HEK293 (cell line): Measurements from ENCODE around the gene CDC37.
"Not testable (repeated sequence)": the region's sequence is repeated elsewhere in the genome, so short reads cannot be mapped to it uniquely, and the experiment has no call there.

Source experiments
- CTCF ChIA-PET: fragments of 350-600 bp; formaldehyde crosslinking; extraction: SDS; loops from one replicate; lab custom pipeline; 2021; ENCODE audit warnings: antibody characterized with exemption; lab: Yijun Ruan, JAX
- POLR2A ChIA-PET: fragments of 300-600 bp; formaldehyde crosslinking; extraction: SDS; loops from one replicate; lab custom pipeline; 2020; ENCODE audit warnings: antibody characterized with exemption, inconsistent platforms; lab: Yijun Ruan, JAX
- H3K27ac ChIP-seq: fragments of 200-500 bp; sonication (Bioruptor generic); 2 replicates; pipeline ENCODE4 v1.5.1; 2014; ENCODE audit warnings: low read depth, low read length, control low read depth, inconsistent platforms; ENCODE audit errors: extremely low read depth
- H3K36me3 ChIP-seq, 2 experiments: fragments of 200-500 bp in 1 of 2; sonication (Bioruptor generic) in 1 of 2; 1 replicate in 1 of 2; 2 replicates in 1 of 2; pipeline ENCODE4 v1.5.1; 2014 to 2017; ENCODE audit warnings: inconsistent platforms in 2 of 2, low read length in 2 of 2; ENCODE audit not compliant: control insufficient read depth in 2 of 2, insufficient read depth in 1 of 2
- H3K4me1 ChIP-seq: fragments of 200-500 bp; sonication (Bioruptor generic); 2 replicates; pipeline ENCODE4 v1.5.1; 2014; ENCODE audit warnings: mild to moderate bottlenecking, low read length, inconsistent platforms; ENCODE audit not compliant: control insufficient read depth, insufficient read depth
- H3K4me3 ChIP-seq: 2 replicates; pipeline ENCODE4 v1.5.1; 2011; ENCODE audit warnings: low read depth, mild to moderate bottlenecking, control low read depth, low read length, moderate library complexity
- H3K9me3 ChIP-seq: fragments of 200-500 bp; sonication (Bioruptor generic); 2 replicates; pipeline ENCODE4 v1.5.1; 2014; ENCODE audit warnings: low read depth, low read length, inconsistent platforms; ENCODE audit not compliant: control insufficient read depth, insufficient read depth
- BCL11A ChIP-seq: fragments of 450-650 bp; formaldehyde crosslinking; IDR thresholded peaks from 2 replicates; pipeline ENCODE4 v1.5.1; 2016; ENCODE audit warnings: low read depth, missing biosample characterization, missing genetic modification characterization
- BCL11B ChIP-seq: fragments of 450-650 bp; formaldehyde crosslinking; IDR thresholded peaks from 2 replicates; pipeline ENCODE4 v1.5.1; 2016; ENCODE audit warnings: low read depth, missing biosample characterization, missing genetic modification characterization
- IKZF3 ChIP-seq: fragments of 450-650 bp; IDR thresholded peaks from 2 replicates; pipeline ENCODE4 v1.5.0; 2018; ENCODE audit warnings: missing biosample characterization, mild to moderate bottlenecking, missing genetic modification characterization, moderate library complexity
- MZF1 ChIP-seq: fragments of 450-650 bp; formaldehyde crosslinking; IDR thresholded peaks from 2 replicates; pipeline ENCODE4 v1.5.1; 2017; ENCODE audit warnings: missing biosample characterization, missing genetic modification characterization, borderline replicate concordance
- OSR2 ChIP-seq: fragments of 450-650 bp; formaldehyde crosslinking; IDR thresholded peaks from 2 replicates; pipeline ENCODE4 v1.5.1; 2016; ENCODE audit warnings: missing biosample characterization, missing genetic modification characterization
- OVOL3 ChIP-seq: fragments of 450-650 bp; formaldehyde crosslinking; IDR thresholded peaks from 2 replicates; pipeline ENCODE4 v1.5.1; 2016; ENCODE audit warnings: missing biosample characterization, missing genetic modification characterization
- SCRT1 ChIP-seq: fragments of 450-650 bp; formaldehyde crosslinking; IDR thresholded peaks from 2 replicates; pipeline ENCODE4 v1.5.1; 2016; ENCODE audit warnings: missing biosample characterization, missing genetic modification characterization, borderline replicate concordance
- YY2 ChIP-seq: fragments of 450-650 bp; formaldehyde crosslinking; IDR thresholded peaks from 2 replicates; pipeline ENCODE4 v1.5.1; 2016; ENCODE audit warnings: missing biosample characterization, missing genetic modification characterization
- ZBTB1 ChIP-seq: fragments of 450-650 bp; formaldehyde crosslinking; IDR thresholded peaks from 2 replicates; pipeline ENCODE4 v1.5.1; 2016; ENCODE audit warnings: missing biosample characterization, missing genetic modification characterization
- ZFP3 ChIP-seq: fragments of 450-650 bp; formaldehyde crosslinking; IDR thresholded peaks from 2 replicates; pipeline ENCODE4 v1.5.1; 2016; ENCODE audit warnings: low read depth, missing biosample characterization, missing genetic modification characterization
- ZNF121 ChIP-seq: fragments of 450-650 bp; formaldehyde crosslinking; IDR thresholded peaks from 2 replicates; pipeline ENCODE4 v1.5.1; 2016; ENCODE audit warnings: missing biosample characterization, missing genetic modification characterization
- ZNF175 ChIP-seq: fragments of 450-650 bp; formaldehyde crosslinking; IDR thresholded peaks from 2 replicates; pipeline ENCODE4 v1.5.1; 2016; ENCODE audit warnings: missing biosample characterization, missing genetic modification characterization
- ZNF248 ChIP-seq: fragments of 450-650 bp; formaldehyde crosslinking; IDR thresholded peaks from 2 replicates; pipeline ENCODE4 v1.5.1; 2017; ENCODE audit warnings: missing biosample characterization, missing genetic modification characterization
- ZNF341 ChIP-seq: fragments of 450-650 bp; formaldehyde crosslinking; IDR thresholded peaks from 2 replicates; pipeline ENCODE4; 2016; ENCODE audit warnings: low read depth, missing biosample characterization, missing genetic modification characterization
- ZNF416 ChIP-seq: fragments of 450-650 bp; formaldehyde crosslinking; IDR thresholded peaks from 2 replicates; pipeline ENCODE4 v1.5.1; 2016; ENCODE audit warnings: missing biosample characterization, missing genetic modification characterization
- ZNF544 ChIP-seq: fragments of 450-650 bp; formaldehyde crosslinking; IDR thresholded peaks from 2 replicates; pipeline ENCODE4 v1.5.0; 2017; ENCODE audit warnings: missing biosample characterization, missing genetic modification characterization
- ZNF560 ChIP-seq: fragments of 450-650 bp; formaldehyde crosslinking; IDR thresholded peaks from 2 replicates; pipeline ENCODE4 v1.5.1; 2017; ENCODE audit warnings: missing biosample characterization, missing genetic modification characterization, borderline replicate concordance
- ZNF701 ChIP-seq: fragments of 450-650 bp; formaldehyde crosslinking; IDR thresholded peaks from 2 replicates; pipeline ENCODE4 v1.5.1; 2016; ENCODE audit warnings: missing biosample characterization, missing genetic modification characterization
- ZNF76 ChIP-seq: fragments of 450-650 bp; formaldehyde crosslinking; IDR thresholded peaks from 2 replicates; pipeline ENCODE4; 2016; ENCODE audit warnings: low read depth, missing biosample characterization, missing genetic modification characterization, borderline replicate concordance
- ZNF843 ChIP-seq: fragments of 450-650 bp; formaldehyde crosslinking; IDR thresholded peaks from 2 replicates; pipeline ENCODE4 v1.5.1; 2016; ENCODE audit warnings: missing biosample characterization, missing genetic modification characterization
- ZXDB ChIP-seq: fragments of 450-650 bp; formaldehyde crosslinking; IDR thresholded peaks from 2 replicates; pipeline ENCODE4 v1.5.1; 2016; ENCODE audit warnings: missing biosample characterization, missing genetic modification characterization
- TF ChIP-seq, protein P1 (sequence below): fragments of 450-650 bp; formaldehyde crosslinking; IDR thresholded peaks from 2 replicates; pipeline ENCODE4 v1.5.1; 2016; ENCODE audit warnings: missing biosample characterization, missing genetic modification characterization
- TF ChIP-seq, protein P2 (sequence below): fragments of 450-650 bp; formaldehyde crosslinking; IDR thresholded peaks from 2 replicates; pipeline ENCODE4 v1.5.1; 2016; ENCODE audit warnings: missing biosample characterization, missing genetic modification characterization
- TF ChIP-seq, protein P3 (sequence below): fragments of 450-650 bp; formaldehyde crosslinking; IDR thresholded peaks from 2 replicates; pipeline ENCODE4 v1.5.1; 2016; ENCODE audit warnings: missing biosample characterization, missing genetic modification characterization
- TF ChIP-seq, protein P4 (sequence below): fragments of 450-650 bp; formaldehyde crosslinking; IDR thresholded peaks from 2 replicates; pipeline ENCODE4 v1.5.1; 2016; ENCODE audit warnings: missing biosample characterization, missing genetic modification characterization

Gene CDC37

DNA sequence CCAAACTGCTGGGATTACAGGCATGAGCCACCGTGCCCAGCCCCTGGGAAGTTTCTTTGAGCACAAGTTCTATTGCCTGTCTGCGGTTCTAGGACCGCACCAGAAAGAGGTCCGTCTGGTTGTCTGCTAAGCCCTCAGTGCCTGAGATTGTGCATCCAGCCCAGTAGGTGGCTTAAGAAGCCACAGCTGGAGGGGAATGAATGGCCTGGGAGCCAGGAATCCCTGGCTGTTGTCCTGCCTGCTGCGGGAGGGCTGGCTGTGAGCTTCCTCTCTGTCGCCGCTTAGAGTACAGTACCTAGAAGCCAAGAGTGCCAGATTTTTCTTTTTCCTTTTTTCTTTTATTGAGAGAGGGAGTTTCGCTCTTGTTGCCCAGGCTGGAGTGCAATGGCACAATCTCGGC is 18.8 kb downstream of the CDC37 start (continued):
- TF ChIP-seq SCRT1 (tag by site-specific recombination) = no peak
- TF ChIP-seq ZNF121 (tag by site-specific recombination) = no peak
- TF ChIP-seq BCL11A = no peak
- TF ChIP-seq, protein P1, sequence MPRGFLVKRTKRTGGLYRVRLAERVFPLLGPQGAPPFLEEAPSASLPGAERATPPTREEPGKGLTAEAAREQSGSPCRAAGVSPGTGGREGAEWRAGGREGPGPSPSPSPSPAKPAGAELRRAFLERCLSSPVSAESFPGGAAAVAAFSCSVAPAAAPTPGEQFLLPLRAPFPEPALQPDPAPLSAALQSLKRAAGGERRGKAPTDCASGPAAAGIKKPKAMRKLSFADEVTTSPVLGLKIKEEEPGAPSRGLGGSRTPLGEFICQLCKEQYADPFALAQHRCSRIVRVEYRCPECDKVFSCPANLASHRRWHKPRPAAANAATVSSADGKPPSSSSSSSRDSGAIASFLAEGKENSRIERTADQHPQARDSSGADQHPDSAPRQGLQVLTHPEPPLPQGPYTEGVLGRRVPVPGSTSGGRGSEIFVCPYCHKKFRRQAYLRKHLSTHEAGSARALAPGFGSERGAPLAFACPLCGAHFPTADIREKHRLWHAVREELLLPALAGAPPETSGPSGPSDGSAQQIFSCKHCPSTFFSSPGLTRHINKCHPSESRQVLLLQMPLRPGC (tag by site-specific recombination) = no peak
- TF ChIP-seq BCL11B = no peak
- no peak for TF ChIP-seq ZNF701 (tag by site-specific recombination)

DNA sequence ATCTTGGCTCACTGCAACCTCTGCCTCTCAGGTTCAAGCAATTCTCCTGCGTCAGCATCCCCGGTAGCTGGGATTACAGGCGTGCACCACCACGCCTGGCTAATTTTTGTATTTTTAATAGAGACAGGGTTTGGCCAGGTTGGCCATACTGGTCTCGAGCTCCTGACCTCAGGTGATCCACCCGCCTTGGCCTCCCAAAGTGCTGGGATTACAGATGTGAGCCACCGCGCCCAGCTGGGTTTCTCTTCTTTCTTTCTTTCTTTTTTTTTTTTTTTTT is 20.2 kb downstream of the CDC37 start:
- H3K36me3 ChIP-seq, H3K4me1 ChIP-seq, H3K4me3 ChIP-seq, H3K27ac ChIP-seq, H3K9me3 ChIP-seq, POLR2A ChIA-PET: not testable (repeated sequence)
- TF ChIP-seq, protein P2, sequence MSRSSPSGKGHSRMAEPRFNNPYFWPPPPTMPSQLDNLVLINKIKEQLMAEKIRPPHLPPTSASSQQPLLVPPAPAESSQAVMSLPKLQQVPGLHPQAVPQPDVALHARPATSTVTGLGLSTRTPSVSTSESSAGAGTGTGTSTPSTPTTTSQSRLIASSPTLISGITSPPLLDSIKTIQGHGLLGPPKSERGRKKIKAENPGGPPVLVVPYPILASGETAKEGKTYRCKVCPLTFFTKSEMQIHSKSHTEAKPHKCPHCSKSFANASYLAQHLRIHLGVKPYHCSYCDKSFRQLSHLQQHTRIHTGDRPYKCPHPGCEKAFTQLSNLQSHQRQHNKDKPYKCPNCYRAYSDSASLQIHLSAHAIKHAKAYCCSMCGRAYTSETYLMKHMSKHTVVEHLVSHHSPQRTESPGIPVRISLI (tag by site-specific recombination) = 0 out of 2 replicates have a peak, but pooled peaks have one; percentile 19
- CTCF ChIA-PET = interaction anchor here (0.7 to 3.2 kb wide), 7 partner anchors 8 to 197 kb away, joined by 3 to 23 read pairs (median 4); partner anchors contain the start of genes CDC37 and ICAM1

DNA sequence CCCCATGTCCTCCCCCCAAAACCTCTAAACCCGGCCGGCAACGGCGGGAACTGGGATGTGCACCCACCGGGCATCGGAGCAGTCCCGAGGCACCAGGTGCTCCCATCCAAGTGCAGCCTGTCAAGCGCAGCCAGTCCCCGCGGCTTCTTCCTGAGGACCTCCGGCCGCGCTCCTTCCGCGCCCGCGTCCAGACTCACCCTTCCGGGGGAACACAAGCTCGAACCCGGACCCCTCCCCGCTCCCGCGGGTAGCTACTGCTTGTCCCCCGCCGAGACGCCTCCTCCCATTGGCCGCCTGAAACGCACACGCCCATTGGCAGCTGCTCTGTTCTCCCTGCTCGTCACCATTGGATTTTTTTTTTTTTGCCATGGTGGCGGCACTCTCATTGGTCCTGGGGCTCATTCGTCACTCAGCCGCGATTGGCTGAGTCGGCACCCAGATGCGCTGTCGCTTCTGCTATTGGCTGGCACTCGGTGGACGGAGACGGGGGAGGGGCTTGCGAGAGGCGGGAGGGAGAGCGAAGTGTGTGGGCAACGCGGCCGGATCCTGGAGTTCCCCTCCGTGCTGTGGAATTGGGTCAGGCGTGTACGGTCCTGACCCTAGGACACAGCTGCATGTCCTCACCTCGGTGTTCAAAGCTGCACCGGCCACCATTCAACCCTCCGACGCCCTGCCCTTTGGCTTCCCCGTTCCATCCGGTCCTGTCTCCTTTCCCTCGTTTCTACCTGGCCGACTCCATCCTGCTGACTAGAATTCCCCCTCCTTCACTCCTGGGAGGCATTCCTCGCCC is 22.8 kb downstream of the CDC37 start, which contains the start of gene TYK2:
TYK2 (minus strand) TSS at position 260 of the 790 bp plus-strand sequence. CDS start 2,166 bp downstream, outside the sequence.
- Histone ChIP-seq H3K36me3 (peaks cover 12 to 15% of the 10 kb centered on the region in 2 experiments; a peak in 2 of 3 replicates), H3K27ac (peak within 1 kb of the TSS; percentile 71; the same call in 1 of the 2 replicates), H3K4me3 (peak within 1 kb of the TSS; percentile 93), H3K4me1 (no peaks in the 10 kb centered on the region), H3K9me3 (no peaks in the 10 kb centered on the region)
- ChIA-PET POLR2A (interaction anchor here (0.5 to 2.8 kb wide), 39 partner anchors 8 to 1658 kb away, joined by 3 to 32 read pairs (median 5); partner anchors contain the start of genes CDC37, FDX2, ICAM1 and ICAM5), CTCF (interaction anchor here (0.6 to 3.2 kb wide), 9 partner anchors 9 to 131 kb away, joined by 3 to 23 read pairs (median 4); partner anchors contain the start of genes CDC37 and ICAM1)
- TF ChIP-seq ZNF416 (tag by site-specific recombination) = no peak
- TF ChIP-seq, protein P3, sequence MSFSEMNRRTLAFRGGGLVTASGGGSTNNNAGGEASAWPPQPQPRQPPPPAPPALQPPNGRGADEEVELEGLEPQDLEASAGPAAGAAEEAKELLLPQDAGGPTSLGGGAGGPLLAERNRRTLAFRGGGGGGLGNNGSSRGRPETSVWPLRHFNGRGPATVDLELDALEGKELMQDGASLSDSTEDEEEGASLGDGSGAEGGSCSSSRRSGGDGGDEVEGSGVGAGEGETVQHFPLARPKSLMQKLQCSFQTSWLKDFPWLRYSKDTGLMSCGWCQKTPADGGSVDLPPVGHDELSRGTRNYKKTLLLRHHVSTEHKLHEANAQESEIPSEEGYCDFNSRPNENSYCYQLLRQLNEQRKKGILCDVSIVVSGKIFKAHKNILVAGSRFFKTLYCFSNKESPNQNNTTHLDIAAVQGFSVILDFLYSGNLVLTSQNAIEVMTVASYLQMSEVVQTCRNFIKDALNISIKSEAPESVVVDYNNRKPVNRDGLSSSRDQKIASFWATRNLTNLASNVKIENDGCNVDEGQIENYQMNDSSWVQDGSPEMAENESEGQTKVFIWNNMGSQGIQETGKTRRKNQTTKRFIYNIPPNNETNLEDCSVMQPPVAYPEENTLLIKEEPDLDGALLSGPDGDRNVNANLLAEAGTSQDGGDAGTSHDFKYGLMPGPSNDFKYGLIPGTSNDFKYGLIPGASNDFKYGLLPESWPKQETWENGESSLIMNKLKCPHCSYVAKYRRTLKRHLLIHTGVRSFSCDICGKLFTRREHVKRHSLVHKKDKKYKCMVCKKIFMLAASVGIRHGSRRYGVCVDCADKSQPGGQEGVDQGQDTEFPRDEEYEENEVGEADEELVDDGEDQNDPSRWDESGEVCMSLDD (tag by site-specific recombination) = peak; percentile 84
- TF ChIP-seq ZFP3 (tag by site-specific recombination) = 0 out of 2 replicates have a peak, but pooled peaks have one; percentile 4
- peak; percentile 63 for TF ChIP-seq IKZF3 (tag by site-specific recombination)
- TF ChIP-seq ZNF560 = no peak; the same call in 1 of the 2 replicates
- no peak for TF ChIP-seq YY2
- TF ChIP-seq OVOL3 = peak; percentile 51; the same call in 1 of the 2 replicates
- TF ChIP-seq MZF1 (tag by site-specific recombination) = peak; percentile 5; the same call in 1 of the 2 replicates
- peak; percentile 78 for TF ChIP-seq ZNF341
- no peak for TF ChIP-seq ZNF248
- TF ChIP-seq ZXDB (tag by site-specific recombination) = peak; percentile 39; the same call in 1 of the 2 replicates
- TF ChIP-seq, protein P4, sequence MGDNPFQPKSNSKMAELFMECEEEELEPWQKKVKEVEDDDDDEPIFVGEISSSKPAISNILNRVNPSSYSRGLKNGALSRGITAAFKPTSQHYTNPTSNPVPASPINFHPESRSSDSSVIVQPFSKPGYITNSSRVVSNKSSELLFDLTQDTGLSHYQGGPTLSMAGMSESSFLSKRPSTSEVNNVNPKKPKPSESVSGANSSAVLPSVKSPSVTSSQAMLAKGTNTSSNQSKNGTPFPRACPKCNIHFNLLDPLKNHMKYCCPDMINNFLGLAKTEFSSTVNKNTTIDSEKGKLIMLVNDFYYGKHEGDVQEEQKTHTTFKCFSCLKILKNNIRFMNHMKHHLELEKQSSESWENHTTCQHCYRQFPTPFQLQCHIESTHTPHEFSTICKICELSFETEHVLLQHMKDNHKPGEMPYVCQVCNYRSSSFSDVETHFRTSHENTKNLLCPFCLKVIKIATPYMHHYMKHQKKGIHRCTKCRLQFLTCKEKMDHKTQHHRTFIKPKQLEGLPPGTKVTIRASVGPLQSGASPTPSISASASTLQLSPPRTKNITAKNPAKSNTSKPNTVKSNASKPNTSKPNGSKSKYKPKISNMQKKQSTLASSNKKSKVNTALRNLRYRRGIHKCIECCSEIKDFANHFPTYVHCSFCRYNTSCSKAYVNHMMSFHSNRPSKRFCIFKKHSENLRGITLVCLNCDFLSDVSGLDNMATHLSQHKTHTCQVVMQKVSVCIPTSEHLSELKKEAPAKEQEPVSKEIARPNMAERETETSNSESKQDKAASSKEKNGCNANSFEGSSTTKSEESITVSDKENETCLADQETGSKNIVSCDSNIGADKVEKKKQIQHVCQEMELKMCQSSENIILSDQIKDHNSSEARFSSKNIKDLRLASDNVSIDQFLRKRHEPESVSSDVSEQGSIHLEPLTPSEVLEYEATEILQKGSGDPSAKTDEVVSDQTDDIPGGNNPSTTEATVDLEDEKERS = no peak
- peak; percentile 47; the same call in 1 of the 2 replicates for TF ChIP-seq ZNF843 (tag by site-specific recombination)
- no peak for TF ChIP-seq ZNF544
- no peak for TF ChIP-seq ZNF175
- TF ChIP-seq OSR2 (tag by site-specific recombination) = peak; percentile 99
- no peak for TF ChIP-seq ZBTB1 (tag by site-specific recombination)
- TF ChIP-seq ZNF76 (tag by site-specific recombination) = peak; percentile 26; the same call in 1 of the 2 replicates
